ENCODE measurements around the gene ZBED5.
"Not testable (repeated sequence)": the region's sequence is repeated elsewhere in the genome, so short reads cannot be mapped to it uniquely, and the experiment has no call there.

ZBED5 gene

GRCh38 chr11:10838083-10838482, 19.8 kb downstream of the ZBED5 start:
- DNase-seq (ENCODE audit: low spot score), result no peak

GRCh38 chr11:10836884-10837283, 21.0 kb downstream of the ZBED5 start:
- not testable (repeated sequence) for DNase-seq (ENCODE audit: low spot score)

DNA sequence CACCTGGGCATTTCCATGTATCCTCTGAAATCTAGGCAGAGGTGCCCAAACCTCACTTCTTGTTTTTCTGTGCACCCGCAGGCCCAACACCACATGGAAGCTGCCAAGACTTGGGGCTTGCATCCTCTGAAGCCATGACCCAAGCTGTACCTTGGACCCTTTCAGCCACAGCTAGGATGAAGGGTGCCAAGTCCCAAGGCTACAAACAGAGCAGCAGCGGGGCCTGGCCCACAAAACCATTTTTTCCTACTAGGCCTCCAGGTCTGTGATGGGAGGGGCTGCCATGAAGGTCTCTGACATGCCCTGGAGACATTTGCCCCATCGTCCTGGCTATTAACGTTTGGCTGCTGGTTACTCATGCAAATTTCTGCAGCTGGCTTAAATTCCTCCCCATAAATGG, 28.7 kb downstream of the ZBED5 start:
- DNase-seq (ENCODE audit: low spot score), result no peak

GRCh38 chr11:10828402-10828801, 29.5 kb downstream of the ZBED5 start:
- no peak for DNase-seq (ENCODE audit: low spot score)

GRCh38 chr11:10824888-10825287, 33.0 kb downstream of the ZBED5 start:
- no peak for DNase-seq (ENCODE audit: low spot score)

GRCh38 chr11:10823152-10823579, 34.7 kb downstream of the ZBED5 start:
- DNase-seq (ENCODE audit: low spot score), result no peak

DNA sequence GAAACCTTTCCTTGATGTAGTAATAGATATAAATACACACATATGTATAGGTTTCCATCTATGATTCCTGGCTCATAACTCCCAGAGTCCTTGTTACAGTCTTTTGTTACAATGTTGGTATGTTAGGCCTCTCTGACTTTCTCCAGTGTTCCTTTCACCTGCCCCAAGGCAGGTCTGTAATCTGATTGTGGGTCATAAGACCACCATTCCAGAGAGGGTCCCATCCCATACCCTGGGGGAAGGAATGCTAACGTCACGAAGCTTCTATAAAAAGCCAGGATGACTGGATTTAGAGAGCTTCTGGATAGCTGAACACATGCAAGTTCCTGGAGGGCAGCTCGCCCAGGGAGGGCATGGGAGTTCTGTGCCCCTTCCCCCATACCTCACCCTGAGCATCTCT, 35.4 kb downstream of the ZBED5 start:
- DNase-seq (ENCODE audit: low spot score), result not testable (repeated sequence)

DNA sequence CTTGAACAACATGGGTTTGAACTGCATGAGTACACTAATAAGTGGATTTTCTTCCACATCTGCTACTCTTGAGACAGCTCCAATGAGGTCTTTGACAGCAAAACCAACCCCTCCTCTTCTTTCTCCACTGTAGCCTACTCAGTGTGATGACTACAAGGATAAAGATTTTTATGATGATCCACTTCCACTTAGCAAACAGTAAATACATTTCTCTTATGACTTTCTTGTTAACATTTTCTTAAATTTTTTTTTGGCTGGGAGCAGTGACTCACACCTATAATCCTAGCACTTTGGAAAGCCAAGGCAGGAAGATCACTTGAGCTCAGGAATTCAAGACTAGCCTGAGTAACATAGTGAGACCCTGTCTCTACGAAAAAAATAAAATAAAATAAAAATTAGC, 39.3 kb downstream of the ZBED5 start:
- DNase-seq (ENCODE audit: low spot score), result no peak

- no peak for DNase-seq (ENCODE audit: low spot score)
These were observed 43.9 kb downstream of the ZBED5 start for GRCh38 chr11:10813945-10814344.

DNA sequence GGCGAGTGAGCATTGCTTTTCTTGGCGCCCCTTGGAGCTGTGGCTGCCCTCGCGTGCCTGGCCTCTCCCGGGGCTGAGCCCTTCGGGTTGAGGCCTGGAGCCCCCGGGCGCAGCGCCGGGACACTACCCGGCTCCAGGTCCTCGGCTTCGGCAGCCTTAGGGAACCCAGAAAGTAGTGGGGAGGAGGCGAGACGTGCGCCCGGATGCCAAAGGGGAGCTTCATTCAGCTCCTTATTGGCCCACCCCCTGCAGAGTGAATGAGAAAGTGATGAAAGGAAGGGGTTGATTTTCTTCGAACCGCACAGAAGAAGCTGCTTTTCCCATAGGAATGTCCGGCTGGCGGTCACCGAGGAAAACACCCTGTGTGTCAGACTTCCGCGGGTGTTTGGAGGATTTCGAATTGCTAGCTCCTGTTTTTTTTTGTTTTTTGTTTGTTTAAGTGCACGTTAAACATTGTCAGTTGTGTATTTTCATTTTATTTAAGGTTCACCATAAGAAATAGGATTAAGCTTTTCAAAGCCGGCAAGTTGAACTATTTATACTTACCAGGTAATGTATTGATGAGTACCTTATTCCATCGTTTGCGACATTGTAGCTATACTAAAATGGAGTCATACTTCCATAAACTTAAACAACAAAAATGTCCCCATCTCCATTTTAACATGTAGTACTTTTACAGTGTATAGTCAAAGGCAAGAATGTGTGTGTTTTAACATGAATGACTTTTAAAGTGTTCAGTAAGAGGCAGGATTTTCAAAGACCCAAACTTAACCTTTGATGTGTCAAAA, 48.3 kb downstream of the ZBED5 start:
- peak; percentile 48 for DNase-seq (ENCODE audit: low spot score)

- DNase-seq (ENCODE audit: low spot score), result peak; percentile 98
These were observed 49.1 kb downstream of the ZBED5 start, which contains the start of gene EIF4G2 for GRCh38 chr11:10808553-10809372. Gene EIF4G2, minus strand, starts transcription at chr11:10808926.

GRCh38 chr11:10808235-10808552, 49.7 kb downstream of the ZBED5 start:
- no peak for DNase-seq (ENCODE audit: low spot score)

- DNase-seq (ENCODE audit: low spot score), result peak; percentile 42
These were observed 50.2 kb downstream of the ZBED5 start for GRCh38 chr11:10807493-10808234.

GRCh38 chr11:10806206-10806605, 51.6 kb downstream of the ZBED5 start:
- DNase-seq (ENCODE audit: low spot score), result no peak

- DNase-seq (ENCODE audit: low spot score), result no peak
These were observed 52.1 kb downstream of the ZBED5 start for GRCh38 chr11:10805741-10806140.

DNA sequence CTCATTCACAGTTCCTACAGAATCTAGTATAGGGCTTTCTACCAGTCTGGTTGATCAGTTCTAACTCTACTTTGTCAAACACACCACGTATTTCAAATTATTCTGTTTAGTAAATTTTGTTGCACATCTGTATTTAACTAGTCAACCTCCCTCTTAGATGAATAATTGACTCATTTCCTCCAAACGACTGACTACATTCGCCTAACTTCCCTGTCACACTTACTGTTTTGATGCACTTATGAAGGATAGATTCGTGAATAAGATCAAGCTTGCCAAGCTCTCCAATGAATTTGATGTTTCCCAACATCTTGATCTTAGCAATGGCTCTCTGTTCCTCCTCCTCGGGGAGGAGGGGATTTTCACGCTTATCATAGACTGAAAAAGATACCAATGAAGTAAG, 54.2 kb downstream of the ZBED5 start:
- no peak for DNase-seq (ENCODE audit: low spot score)
